ENCODE data around the gene HIRA.
A peak's percentile ranks its signal among the peaks of the same experiment; 100 is the strongest.
"Not testable (repeated sequence)": the region's sequence is repeated elsewhere in the genome, so short reads cannot be mapped to it uniquely, and the experiment has no call there.

HIRA gene

GRCh38 chr22:19383292-19383691, 48.2 kb downstream of the HIRA start:
- no peak for DNase-seq (ENCODE audit: low read depth)

GRCh38 chr22:19382240-19382639, 49.3 kb downstream of the HIRA start:
- no peak for DNase-seq (ENCODE audit: low read depth)

- no peak for DNase-seq (ENCODE audit: low read depth)
Observed at GRCh38 chr22:19378344-19378674, 53.2 kb downstream of the HIRA start.

DNA sequence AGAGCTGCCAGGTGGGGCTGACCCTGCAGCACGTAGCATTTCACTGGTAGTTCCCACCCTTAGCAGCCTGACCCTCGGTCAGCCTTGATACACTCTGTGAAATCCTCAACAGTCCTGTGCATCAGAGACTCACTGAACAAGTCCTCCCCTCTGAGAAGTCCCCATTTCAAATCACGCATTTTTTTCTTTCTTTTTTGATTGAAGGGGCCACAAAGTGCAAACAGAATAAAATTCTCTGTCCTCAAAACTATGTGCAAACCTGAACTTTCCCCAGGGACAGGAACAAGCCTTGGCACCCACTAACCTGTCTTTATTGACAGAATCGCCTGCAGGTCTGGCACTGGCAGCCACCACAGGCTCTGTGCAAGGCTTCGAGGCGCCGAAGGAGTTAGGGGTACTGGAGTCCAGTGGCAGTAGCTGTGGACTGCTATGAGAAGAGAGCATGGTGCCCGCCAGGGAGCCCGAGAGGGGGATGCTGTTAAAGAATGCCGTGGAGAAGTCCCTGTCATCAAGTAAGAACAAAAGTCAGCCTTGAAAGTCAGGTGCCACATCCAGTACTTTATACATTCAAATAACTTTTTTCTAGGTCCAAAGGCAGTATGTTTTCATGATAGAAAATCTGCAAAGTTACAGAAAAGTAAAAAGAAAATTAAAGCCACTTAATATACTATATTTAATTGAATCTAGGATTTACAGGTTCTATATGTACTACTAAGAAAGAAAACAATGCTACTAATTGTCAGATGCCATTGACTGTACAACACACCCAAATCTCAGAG, 53.8 kb downstream of the HIRA start:
- DNase-seq (ENCODE audit: low read depth): no peak

GRCh38 chr22:19376971-19377370, 54.6 kb downstream of the HIRA start:
- DNase-seq (ENCODE audit: low read depth): no peak

DNA sequence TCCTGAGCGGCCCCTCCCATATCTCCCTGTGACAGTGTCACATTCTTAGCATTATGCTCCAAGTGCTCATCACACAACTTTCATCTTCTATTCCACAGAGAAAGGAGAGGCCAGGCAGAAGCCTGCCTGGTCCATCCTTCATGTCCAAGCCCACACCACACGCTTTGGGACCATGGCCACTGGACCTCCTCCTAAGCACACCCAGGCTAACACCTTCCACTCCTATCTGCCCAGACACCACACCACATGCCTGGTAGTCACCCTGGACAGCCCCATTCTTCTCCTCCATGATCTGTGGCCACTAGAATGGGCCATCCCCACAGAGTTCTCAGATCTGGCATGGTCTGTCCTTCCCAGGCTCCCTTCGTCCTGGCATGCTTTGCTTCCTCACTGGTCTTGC, 55.3 kb downstream of the HIRA start:
- no peak for DNase-seq (ENCODE audit: low read depth)

DNA sequence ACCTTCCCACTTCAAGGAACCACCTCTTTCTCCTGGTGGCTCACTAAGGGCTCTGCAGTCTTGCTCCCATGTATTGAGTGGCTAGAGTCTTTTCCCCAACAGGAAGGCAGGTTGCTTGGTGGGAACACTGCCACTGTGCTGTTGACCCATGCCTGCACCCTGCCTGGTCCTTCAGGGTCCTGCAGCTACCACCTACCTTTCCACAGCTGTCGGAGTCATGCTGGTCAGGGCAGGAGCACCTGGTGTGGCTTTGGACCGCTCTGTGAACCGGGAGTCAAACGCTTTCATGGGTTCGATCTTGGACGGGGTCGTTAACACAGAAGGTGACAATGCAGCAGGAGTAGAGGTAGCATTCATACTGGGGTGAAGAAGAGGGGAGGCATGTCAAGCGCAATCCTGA, 56.1 kb downstream of the HIRA start:
- DNase-seq (ENCODE audit: low read depth): no peak

DNA sequence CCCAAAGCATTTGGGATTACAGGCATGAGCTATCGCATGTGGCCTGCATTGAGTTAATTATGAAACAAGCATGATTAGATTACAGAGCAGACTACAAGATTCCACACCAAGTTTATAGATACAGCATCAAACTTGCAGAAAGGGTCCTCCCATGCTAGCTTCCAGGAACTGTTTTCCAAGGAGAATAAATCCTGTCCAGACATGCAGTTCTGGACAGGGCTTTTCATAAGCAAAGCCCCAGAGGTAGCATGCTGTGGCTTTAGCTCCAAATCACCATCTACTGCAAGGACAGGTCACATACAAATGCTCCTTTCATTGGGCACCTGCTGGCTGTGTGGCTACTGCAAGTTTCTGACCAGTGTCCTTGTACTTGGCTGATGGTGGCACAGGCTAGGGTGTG, 57.1 kb downstream of the HIRA start:
- DNase-seq (ENCODE audit: low read depth): no peak

DNA sequence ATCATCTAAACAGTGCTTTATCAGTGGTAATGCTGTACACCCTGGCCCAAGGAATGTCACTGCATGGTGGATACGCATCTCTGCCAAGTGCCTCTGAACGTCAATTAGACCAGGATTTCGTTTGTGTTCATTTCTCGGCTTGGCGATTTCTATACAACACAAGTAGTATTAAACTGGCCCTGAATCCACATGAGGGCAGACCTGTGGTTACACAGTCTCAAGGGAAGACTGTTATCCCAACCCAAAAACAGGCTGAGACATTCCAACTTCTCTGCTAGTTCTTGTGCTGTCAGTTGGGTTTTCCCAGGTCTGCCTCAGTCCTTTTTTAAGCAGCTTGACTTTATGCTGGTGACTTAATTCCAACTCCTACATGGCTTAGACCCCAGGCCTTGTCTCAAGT, 58.1 kb downstream of the HIRA start:
- DNase-seq (ENCODE audit: low read depth): no peak

GRCh38 chr22:19371893-19372292, 59.6 kb downstream of the HIRA start:
- no peak for DNase-seq (ENCODE audit: low read depth)

DNA sequence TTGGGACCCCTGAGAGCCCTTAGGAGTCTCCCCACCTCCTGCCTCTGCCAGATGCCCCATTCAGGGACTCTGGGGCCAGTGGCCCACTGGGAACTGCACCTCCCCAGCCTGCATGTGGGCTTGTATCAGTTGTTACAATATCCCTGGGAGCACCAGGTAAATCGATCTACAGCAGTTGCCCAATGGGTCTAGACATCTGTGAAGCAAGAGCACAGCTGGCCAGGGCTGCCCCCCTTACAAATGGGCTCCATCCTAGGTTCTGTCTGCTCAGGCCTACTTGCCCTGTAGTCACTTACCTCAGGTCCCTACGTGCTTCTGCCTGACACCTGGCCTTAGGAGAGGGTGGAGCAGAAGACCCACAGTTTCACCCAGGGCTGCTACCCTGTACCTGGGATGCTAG, 62.7 kb downstream of the HIRA start:
- DNase-seq (ENCODE audit: low read depth): no peak

GRCh38 chr22:19367763-19368367, 63.7 kb downstream of the HIRA start:
- no peak for DNase-seq (ENCODE audit: low read depth)

- not testable (repeated sequence) for DNase-seq (ENCODE audit: low read depth)
Observed at GRCh38 chr22:19363541-19363940, 68.0 kb downstream of the HIRA start.

DNA sequence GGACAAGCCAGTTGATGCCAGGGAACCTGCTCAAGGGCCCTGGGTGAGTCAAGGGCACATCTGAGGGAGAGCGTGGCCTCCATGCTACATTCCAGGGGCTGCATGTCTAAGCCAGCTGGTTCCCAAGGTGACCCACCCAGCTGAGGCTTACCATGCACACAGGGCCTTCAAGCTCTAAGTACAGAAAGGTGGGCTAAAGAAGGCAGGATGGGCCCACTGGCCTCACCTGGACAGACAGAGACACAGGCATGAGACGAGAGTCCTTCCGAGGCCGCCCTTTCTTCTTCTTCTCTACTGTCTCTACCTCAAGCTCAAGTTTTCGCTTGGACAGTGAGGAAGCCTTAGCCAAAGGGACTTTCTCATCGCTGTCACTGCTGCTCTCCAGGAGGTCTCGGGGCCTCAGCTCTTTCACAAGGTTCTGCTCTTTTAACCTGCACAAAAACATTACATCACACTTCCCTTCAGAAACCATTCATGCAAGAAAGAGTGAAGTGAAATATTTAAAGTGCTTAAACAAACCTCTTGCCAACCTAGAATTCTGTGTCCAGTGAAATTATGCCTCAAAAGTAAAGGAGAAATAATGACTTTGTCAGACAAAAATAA, 69.9 kb downstream of the HIRA start:
- DNase-seq (ENCODE audit: low read depth): peak; percentile 12

DNA sequence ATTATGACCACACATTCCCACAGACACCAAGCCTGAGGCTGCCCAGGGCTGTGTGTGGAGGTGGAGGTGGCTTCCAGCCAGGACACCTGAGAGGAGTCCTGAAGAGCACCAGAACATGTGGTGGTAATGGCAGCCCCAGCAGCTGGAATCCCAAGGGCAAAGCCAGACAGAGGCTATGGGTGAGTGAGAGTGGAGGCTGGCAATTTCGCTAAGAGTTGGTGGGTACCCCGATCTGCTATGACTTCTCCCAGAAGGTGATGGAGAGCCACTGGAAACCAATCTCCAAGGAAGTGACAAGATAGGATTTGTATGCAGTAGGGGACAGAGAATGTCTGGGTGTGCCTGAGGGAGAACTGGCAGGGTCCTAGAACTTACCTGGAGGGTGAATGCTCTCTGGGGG, 70.7 kb downstream of the HIRA start:
- no peak for DNase-seq (ENCODE audit: low read depth)

GRCh38 chr22:19360300-19360792, 71.2 kb downstream of the HIRA start:
- DNase-seq (ENCODE audit: low read depth): no peak

- DNase-seq (ENCODE audit: low read depth): no peak
Observed at GRCh38 chr22:19359554-19360299, 71.8 kb downstream of the HIRA start.

- no peak for DNase-seq (ENCODE audit: low read depth)
Observed at GRCh38 chr22:19358703-19359553, 72.6 kb downstream of the HIRA start.

GRCh38 chr22:19358195-19358594, 73.3 kb downstream of the HIRA start:
- no peak for DNase-seq (ENCODE audit: low read depth)

DNA sequence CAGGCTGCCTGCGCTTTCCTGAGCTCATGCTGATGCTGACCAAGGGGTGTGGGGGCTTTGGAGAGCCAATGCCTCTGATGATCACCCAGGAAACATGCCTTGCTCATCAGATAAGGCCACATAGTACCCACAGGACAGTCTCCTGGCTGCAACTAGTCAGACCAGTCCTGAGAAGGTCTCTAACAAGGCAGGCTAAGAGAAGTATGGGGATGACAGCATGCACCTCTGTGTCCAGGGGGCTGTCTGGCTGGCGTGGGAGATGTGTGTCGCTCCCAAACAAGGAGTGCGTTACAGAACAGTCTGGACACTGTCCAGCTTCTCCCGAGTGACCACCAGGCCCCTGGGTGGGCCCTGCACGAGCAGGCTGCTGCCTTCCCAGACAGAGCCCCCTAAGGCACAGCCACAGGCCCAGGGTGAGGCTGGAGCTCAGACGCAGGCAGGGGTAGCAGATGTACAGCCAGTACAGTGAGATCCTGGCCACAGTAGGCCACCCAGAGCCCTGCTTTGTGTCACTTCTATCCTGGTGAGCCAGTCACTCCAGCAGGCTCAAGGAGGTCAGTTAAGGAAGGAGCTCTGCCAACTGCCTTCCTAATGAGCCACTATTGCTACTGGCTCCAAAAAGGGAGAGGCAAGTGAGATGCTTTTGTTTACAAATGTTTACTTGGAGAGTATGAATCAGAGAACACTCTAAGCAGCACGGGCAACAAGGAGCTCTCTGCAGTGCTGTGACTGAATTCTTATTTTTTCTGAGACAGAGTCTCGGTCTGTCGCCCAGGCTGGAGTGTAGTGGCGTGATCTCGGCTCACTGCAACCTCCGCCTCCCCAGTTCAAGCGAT, 74.0 kb downstream of the HIRA start:
- peak; percentile 34 for DNase-seq (ENCODE audit: low read depth)

DNA sequence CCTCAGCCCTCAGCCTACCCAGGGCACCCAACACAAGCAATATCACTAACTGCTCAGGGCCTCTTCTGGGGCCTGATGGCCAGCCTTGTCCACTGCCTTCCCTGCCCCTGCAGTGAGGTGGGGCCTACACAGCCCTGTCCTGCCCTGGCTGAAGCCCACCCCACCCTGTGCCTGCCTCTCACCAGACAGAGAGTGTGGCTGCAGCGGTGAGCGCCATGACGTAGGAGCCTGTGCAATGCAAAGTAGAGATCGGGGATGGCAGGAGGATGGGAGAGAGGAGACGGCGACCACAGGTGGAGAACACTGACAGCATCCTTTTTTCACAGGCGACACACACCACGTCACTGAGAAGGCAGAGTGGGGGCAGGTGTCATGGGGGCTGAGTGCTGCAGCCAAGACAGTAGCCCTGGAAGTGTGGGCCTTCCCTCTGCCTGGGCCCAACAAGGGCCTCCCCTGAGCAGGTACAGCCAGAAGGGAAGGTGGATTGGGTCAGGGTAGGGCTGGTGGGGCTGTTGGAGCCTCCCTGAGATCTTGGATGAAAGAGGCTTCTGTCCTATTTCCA, 74.7 kb downstream of the HIRA start:
- DNase-seq (ENCODE audit: low read depth): no peak
